IPS-20b (cell line): ENCODE results near the gene SLC9A9.
"Not testable (repeated sequence)": the region's sequence is repeated elsewhere in the genome, so short reads cannot be mapped to it uniquely, and the experiment has no call there.

ENCODE experiments used
- H3K27ac ChIP-seq: one replicate; pipeline ENCODE4 v1.5.1; 2013; ENCODE audit warnings: low read length
- H3K27me3 ChIP-seq: 2 replicates; pipeline ENCODE4 v1.6.1; 2013; ENCODE audit warnings: mild to moderate bottlenecking, low read length, inconsistent platforms; ENCODE audit not compliant: insufficient read depth
- H3K36me3 ChIP-seq: 2 replicates; pipeline ENCODE4 v1.6.1; 2013; ENCODE audit warnings: low read depth, mild to moderate bottlenecking, inconsistent platforms, low read length, moderate library complexity; ENCODE audit not compliant: insufficient read depth
- H3K4me1 ChIP-seq: 2 replicates; pipeline ENCODE4 v1.6.1; 2013; ENCODE audit warnings: mild to moderate bottlenecking, control low read depth, inconsistent platforms, low read length, moderate library complexity; ENCODE audit not compliant: insufficient read depth
- H3K4me3 ChIP-seq: 2 replicates; pipeline ENCODE4 v1.5.1; 2013; ENCODE audit warnings: mild to moderate bottlenecking, low read length, inconsistent platforms
- H3K9ac ChIP-seq: 2 replicates; pipeline ENCODE4 v1.6.1; 2013; ENCODE audit warnings: low read depth, mild to moderate bottlenecking, inconsistent platforms, low read length, moderate library complexity
- H3K9me3 ChIP-seq: 2 replicates; pipeline ENCODE4 v1.6.1; 2013; ENCODE audit warnings: mild to moderate bottlenecking, low read depth, low read length, inconsistent platforms; ENCODE audit not compliant: insufficient read depth

SLC9A9 gene

GRCh38 chr3:143873553-143873952 lies 25.3 kb upstream of the SLC9A9 start:
- H3K27ac ChIP-seq, H3K36me3 ChIP-seq, H3K4me3 ChIP-seq, H3K4me1 ChIP-seq, H3K9me3 ChIP-seq, H3K27me3 ChIP-seq, H3K9ac ChIP-seq: not testable (repeated sequence)

GRCh38 chr3:143865302-143865701 lies 17.0 kb upstream of the SLC9A9 start:
- no peak overlapping the region for H3K27ac ChIP-seq
- no peaks in the 10 kb centered on the region for H3K9me3 ChIP-seq
- H3K4me3 ChIP-seq = no peak overlapping the region
- H3K9ac ChIP-seq = no peak overlapping the region
- no peaks in the 10 kb centered on the region for H3K36me3 ChIP-seq
- no peaks in the 10 kb centered on the region for H3K27me3 ChIP-seq
- H3K4me1 ChIP-seq = no peaks in the 10 kb centered on the region

GRCh38 chr3:143859465-143860203 lies 11.4 kb upstream of the SLC9A9 start:
- H3K9me3 ChIP-seq = no peaks in the 10 kb centered on the region
- H3K27ac ChIP-seq = no peak overlapping the region
- H3K27me3 ChIP-seq = no peaks in the 10 kb centered on the region
- H3K4me3 ChIP-seq = no peak overlapping the region
- H3K9ac ChIP-seq = no peak overlapping the region
- H3K36me3 ChIP-seq = no peaks in the 10 kb centered on the region
- H3K4me1 ChIP-seq = no peaks in the 10 kb centered on the region

GRCh38 chr3:143856252-143856970 lies 8.1 kb upstream of the SLC9A9 start:
- Histone ChIP-seq H3K27ac (no peak overlapping the region), H3K9ac (no peak overlapping the region), H3K9me3 (no peaks in the 10 kb centered on the region), H3K4me1 (no peaks in the 10 kb centered on the region), H3K36me3 (no peaks in the 10 kb centered on the region), H3K4me3 (no peak overlapping the region), H3K27me3 (no peaks in the 10 kb centered on the region)

- no peaks in the 10 kb centered on the region for H3K9me3 ChIP-seq
- H3K27ac ChIP-seq = no peak overlapping the region
- H3K36me3 ChIP-seq = no peaks in the 10 kb centered on the region
- no peak overlapping the region for H3K4me3 ChIP-seq
- H3K4me1 ChIP-seq = no peaks in the 10 kb centered on the region
- no peak overlapping the region for H3K9ac ChIP-seq
- H3K27me3 ChIP-seq = no peaks in the 10 kb centered on the region
These were observed 6.9 kb upstream of the SLC9A9 start for GRCh38 chr3:143855183-143855582.

GRCh38 chr3:143851331-143852017 lies 3.2 kb upstream of the SLC9A9 start:
- H3K27me3 ChIP-seq = no peaks in the 10 kb centered on the region
- H3K36me3 ChIP-seq = no peaks in the 10 kb centered on the region
- H3K9me3 ChIP-seq = no peaks in the 10 kb centered on the region
- peaks cover 11% of the 10 kb centered on the region for H3K4me1 ChIP-seq
- no peak overlapping the region for H3K9ac ChIP-seq
- H3K4me3 ChIP-seq = no peak overlapping the region
- no peak overlapping the region for H3K27ac ChIP-seq

GRCh38 chr3:143850877-143851276 lies 2.6 kb upstream of the SLC9A9 start:
- no peak overlapping the region for H3K9ac ChIP-seq
- H3K9me3 ChIP-seq = no peaks in the 10 kb centered on the region
- no peak overlapping the region for H3K4me3 ChIP-seq
- no peaks in the 10 kb centered on the region for H3K27me3 ChIP-seq
- H3K36me3 ChIP-seq = no peaks in the 10 kb centered on the region
- H3K4me1 ChIP-seq = peaks cover 11% of the 10 kb centered on the region
- H3K27ac ChIP-seq = no peak overlapping the region

- Histone ChIP-seq H3K36me3 (no peaks in the 10 kb centered on the region), H3K9ac (no peak overlapping the region), H3K4me3 (no peak overlapping the region), H3K27me3 (no peaks in the 10 kb centered on the region), H3K4me1 (peaks cover 11% of the 10 kb centered on the region), H3K27ac (no peak overlapping the region), H3K9me3 (no peaks in the 10 kb centered on the region)
These were observed 1.7 kb upstream of the SLC9A9 start for GRCh38 chr3:143849854-143850549.

- Histone ChIP-seq H3K4me3 (no peak overlapping the region), H3K9ac (no peak overlapping the region), H3K36me3 (no peaks in the 10 kb centered on the region), H3K27me3 (no peaks in the 10 kb centered on the region), H3K27ac (no peak overlapping the region), H3K9me3 (no peaks in the 10 kb centered on the region), H3K4me1 (peaks cover 11% of the 10 kb centered on the region)
These were observed 436 bp upstream of the SLC9A9 start for GRCh38 chr3:143848704-143849103.

- no peak overlapping the region for H3K4me3 ChIP-seq
- peaks cover 21% of the 10 kb centered on the region for H3K4me1 ChIP-seq
- H3K9ac ChIP-seq = no peak overlapping the region
- H3K27ac ChIP-seq = no peak overlapping the region
- no peaks in the 10 kb centered on the region for H3K27me3 ChIP-seq
- H3K9me3 ChIP-seq = no peaks in the 10 kb centered on the region
- no peaks in the 10 kb centered on the region for H3K36me3 ChIP-seq
These were observed 4.7 kb downstream of the SLC9A9 start for GRCh38 chr3:143843587-143843986.

GRCh38 chr3:143840636-143841035 lies 7.6 kb downstream of the SLC9A9 start:
- Histone ChIP-seq H3K27ac (no peak overlapping the region), H3K4me1 (peaks cover 11% of the 10 kb centered on the region), H3K27me3 (no peaks in the 10 kb centered on the region), H3K4me3 (no peak overlapping the region), H3K36me3 (no peaks in the 10 kb centered on the region), H3K9ac (no peak overlapping the region), H3K9me3 (no peaks in the 10 kb centered on the region)
